GM18951 (cell line): ENCODE results near the gene TPM1.

ENCODE experiments used
- POLR2A ChIP-seq: IDR thresholded peaks from 4 replicates; pipeline ENCODE4 v1.6.1; 2011; ENCODE audit warnings: mild to moderate bottlenecking; ENCODE audit not compliant: insufficient read length, insufficient read depth; ENCODE audit errors: extremely low read depth
- in situ Hi-C: fragments of 300-500 bp; cut with MboI; formaldehyde crosslinking; loops from one replicate; pipeline ENCODE4 v1.12.0; 2022; ENCODE audit warnings: low sequenced_read_pairs, mixed read lengths, inconsistent platforms; ENCODE audit not compliant: unreplicated experiment

The TPM1 gene

GRCh38 chr15:63040509-63040908, 2.0 kb upstream of the TPM1 start:
- in situ Hi-C loops = no loop called here
- no peak for TF ChIP-seq POLR2A

GRCh38 chr15:63040954-63041353, 1.6 kb upstream of the TPM1 start:
- in situ Hi-C loops = no loop called here
- TF ChIP-seq POLR2A = no peak

- in situ Hi-C loops = no loop called here
- TF ChIP-seq POLR2A = no peak
These were observed 1.1 kb upstream of the TPM1 start for GRCh38 chr15:63041402-63041973.

GRCh38 chr15:63042877-63043334, 359 bp downstream of the TPM1 start:
- no peak for TF ChIP-seq POLR2A
- in situ Hi-C loops = no loop called here

GRCh38 chr15:63043335-63044076, 959 bp downstream of the TPM1 start:
- in situ Hi-C loops = no loop called here
- no peak for TF ChIP-seq POLR2A

- in situ Hi-C loops = no loop called here
- TF ChIP-seq POLR2A = no peak
These were observed 1.6 kb downstream of the TPM1 start for GRCh38 chr15:63044077-63044644.

GRCh38 chr15:63044645-63045464, 2.3 kb downstream of the TPM1 start:
- TF ChIP-seq POLR2A = no peak
- in situ Hi-C loops = no loop called here

- no peak for TF ChIP-seq POLR2A
- in situ Hi-C loops = no loop called here
These were observed 2.9 kb downstream of the TPM1 start for GRCh38 chr15:63045465-63045840.

- TF ChIP-seq POLR2A = no peak
- in situ Hi-C loops = no loop called here
These were observed 3.3 kb downstream of the TPM1 start for GRCh38 chr15:63045879-63046278.

- in situ Hi-C loops = no loop called here
- TF ChIP-seq POLR2A = no peak
These were observed 4.6 kb downstream of the TPM1 start for GRCh38 chr15:63046917-63047760.

GRCh38 chr15:63047792-63048114, 5.2 kb downstream of the TPM1 start:
- no peak for TF ChIP-seq POLR2A
- in situ Hi-C loops = no loop called here

- in situ Hi-C loops = no loop called here
- TF ChIP-seq POLR2A = no peak
These were observed 5.7 kb downstream of the TPM1 start for GRCh38 chr15:63048115-63048775.

GRCh38 chr15:63048776-63049665, 6.5 kb downstream of the TPM1 start:
- TF ChIP-seq POLR2A = no peak
- in situ Hi-C loops = no loop called here
